Activated CD4-positive, alpha-beta memory T cell treated with anti-CD3 and anti-CD28 coated beads for 36 hours (primary cell): ENCODE measurements around the gene PPFIBP1. TPM values are rescaled to one million over a fixed set of nuclear protein-coding genes. Genes with fewer than 3 reads are reported as not detected.
A peak's percentile ranks its signal among the peaks of the same experiment; 100 is the strongest.
"Not testable (repeated sequence)": the region's sequence is repeated elsewhere in the genome, so short reads cannot be mapped to it uniquely, and the experiment has no call there.

Experiments
- CTCF ChIA-PET: fragments of 350-600 bp; sonication (Branson Sonifier 250); formaldehyde crosslinking; loops from one replicate; lab custom pipeline; 2021; ENCODE audit warnings: antibody characterized with exemption, inconsistent platforms; lab: Charles Lee
- POLR2A ChIA-PET: fragments of 350-600 bp; sonication (Branson Sonifier 250); formaldehyde crosslinking; loops from one replicate; lab custom pipeline; 2021; ENCODE audit warnings: antibody characterized with exemption; lab: Charles Lee
- DNase-seq: peaks from one replicate; pipeline ENCODE4 v3.0.0-alpha.2; 2020
- H3K27ac Mint-ChIP-seq: one replicate; pipeline ENCODE4 v1.8.0; 2021; ENCODE audit warnings: mixed read lengths
- H3K27me3 Mint-ChIP-seq: one replicate; pipeline ENCODE4 v1.8.0; 2021; ENCODE audit warnings: mixed read lengths
- H3K36me3 Mint-ChIP-seq: one replicate; pipeline ENCODE4 v1.8.0; 2021; ENCODE audit warnings: mixed read lengths
- H3K4me1 Mint-ChIP-seq: one replicate; pipeline ENCODE4 v1.8.0; 2021; ENCODE audit warnings: low read depth, mixed read lengths
- H3K4me3 Mint-ChIP-seq: one replicate; pipeline ENCODE4 v1.8.0; 2021; ENCODE audit warnings: mild to moderate bottlenecking, mixed read lengths
- H3K9me3 Mint-ChIP-seq: one replicate; pipeline ENCODE4 v1.8.0; 2021; ENCODE audit warnings: mixed read lengths
- intact Hi-C: fragments of 100-400 bp; cut with micrococcal nuclease; formaldehyde crosslinking; loops from one replicate; pipeline ENCODE4 v1.15.1; 2023
- total RNA-seq, 2 experiments: library from RNA; stranded (reverse); gene quantifications; one replicate each; pipeline ENCODE4 v1.2.3, GENCODE V29; 2021

PPFIBP1 gene
- total RNA-seq, 2 experiments from 2014 or later = 14.1 to 14.9 TPM

DNA sequence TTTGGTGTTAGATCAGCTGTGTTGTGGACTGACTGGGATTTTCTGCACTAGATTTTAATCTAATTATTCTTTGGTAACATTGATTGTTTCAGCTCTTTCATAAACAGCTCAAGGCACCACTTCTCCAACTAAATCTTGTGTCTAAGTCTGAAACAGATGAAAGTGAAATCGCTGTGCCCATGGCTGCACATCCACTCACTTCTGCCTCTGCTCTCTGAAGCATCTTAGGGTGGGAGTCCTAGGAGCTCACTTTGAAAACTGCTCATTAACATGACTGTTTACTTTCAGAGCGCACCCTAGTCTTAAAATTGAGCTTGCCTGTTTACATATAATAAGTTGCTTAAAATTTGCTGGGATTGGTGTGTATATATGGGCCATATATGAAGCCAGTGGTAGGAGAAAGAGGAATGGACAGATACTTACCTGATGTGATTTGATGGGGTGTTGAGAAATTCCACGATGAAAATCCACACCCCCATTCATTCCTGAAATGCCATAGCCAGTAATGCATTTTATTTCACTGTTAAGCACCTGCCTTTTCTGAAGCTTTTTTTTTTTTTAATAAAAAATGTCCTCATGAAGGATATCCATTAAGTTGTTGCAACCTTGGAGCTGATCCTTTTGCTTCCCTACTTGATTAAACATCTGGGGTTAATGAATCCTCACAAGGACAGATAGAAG, 52.8 kb downstream of the PPFIBP1 start:
- CTCF ChIA-PET = no interaction called here
- no peaks in the 10 kb centered on the region for H3K4me1 Mint-ChIP-seq
- intact Hi-C loops = no loop called here
- no peaks in the 10 kb centered on the region for H3K9me3 Mint-ChIP-seq
- no peak overlapping the region for H3K4me3 Mint-ChIP-seq
- no peak overlapping the region for H3K27ac Mint-ChIP-seq
- DNase-seq = no peak
- POLR2A ChIA-PET = no interaction called here
- H3K27me3 Mint-ChIP-seq = no peaks in the 10 kb centered on the region
- no peaks in the 10 kb centered on the region for H3K36me3 Mint-ChIP-seq

DNA sequence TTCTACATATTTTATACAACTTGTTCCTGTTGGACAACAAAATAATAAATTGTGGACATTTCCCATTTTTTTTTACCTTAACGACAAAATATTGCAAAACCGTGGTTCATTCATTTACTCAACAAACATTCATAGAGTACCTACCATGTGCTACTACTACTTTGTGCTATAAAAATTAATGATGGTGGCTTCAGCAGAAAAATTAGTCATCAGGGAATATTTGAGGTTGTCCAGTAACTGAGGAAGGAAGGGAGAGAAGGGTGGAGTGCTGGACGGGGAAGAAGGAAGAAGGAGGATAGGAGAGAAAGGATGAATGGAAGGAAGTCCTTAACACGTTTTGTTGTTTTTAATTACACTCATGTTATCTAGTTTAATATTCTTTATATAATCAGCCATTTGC, 53.7 kb downstream of the PPFIBP1 start:
- Mint-ChIP-seq H3K27ac (no peak overlapping the region), H3K27me3 (no peaks in the 10 kb centered on the region), H3K9me3 (no peaks in the 10 kb centered on the region), H3K36me3 (no peaks in the 10 kb centered on the region), H3K4me3 (no peak overlapping the region), H3K4me1 (no peaks in the 10 kb centered on the region)
- CTCF ChIA-PET = no interaction called here
- POLR2A ChIA-PET = no interaction called here
- intact Hi-C loops = no loop called here
- no peak for DNase-seq

DNA sequence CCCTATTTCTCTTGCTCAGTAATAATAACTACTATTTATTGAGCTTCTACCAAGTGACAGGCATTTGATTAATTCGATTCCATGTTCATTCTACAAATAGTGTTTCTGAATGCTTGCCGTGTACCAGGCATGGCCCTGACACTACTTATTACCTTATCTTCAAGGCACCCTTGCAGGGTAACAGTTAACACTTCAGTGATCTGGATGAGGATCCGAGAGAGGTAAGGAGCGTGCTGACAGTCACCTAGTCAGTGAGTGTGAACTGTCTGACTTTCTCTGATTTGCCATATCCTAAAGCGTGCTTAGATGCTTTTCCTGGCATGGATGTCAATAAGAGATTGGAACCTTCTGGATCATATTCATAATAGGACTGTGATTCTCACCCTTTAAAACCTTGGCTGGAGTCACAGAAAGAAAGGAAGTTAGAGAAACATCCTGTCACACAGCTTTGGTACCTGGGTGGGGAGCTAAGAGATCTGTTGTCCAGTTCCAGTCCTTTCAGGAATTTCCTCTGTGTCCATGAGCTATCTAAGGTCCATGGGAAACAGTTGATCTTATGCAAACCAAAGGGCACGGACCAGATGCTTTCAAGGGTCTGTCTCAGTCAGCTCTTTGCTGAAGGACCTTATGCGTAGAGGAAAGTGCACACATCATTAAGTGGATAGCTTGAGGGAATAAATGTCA, 54.8 kb downstream of the PPFIBP1 start:
- POLR2A ChIA-PET = interaction anchor here (0.8 kb wide), 1 partner anchor 55 kb away, joined by 3 read pairs; the partner anchor contains the start of gene PPFIBP1
- intact Hi-C loops = no loop called here
- no peaks in the 10 kb centered on the region for H3K9me3 Mint-ChIP-seq
- CTCF ChIA-PET = no interaction called here
- H3K27me3 Mint-ChIP-seq = no peaks in the 10 kb centered on the region
- no peak overlapping the region for H3K4me3 Mint-ChIP-seq
- no peaks in the 10 kb centered on the region for H3K4me1 Mint-ChIP-seq
- H3K36me3 Mint-ChIP-seq = no peaks in the 10 kb centered on the region
- H3K27ac Mint-ChIP-seq = no peak overlapping the region
- DNase-seq = no peak

DNA sequence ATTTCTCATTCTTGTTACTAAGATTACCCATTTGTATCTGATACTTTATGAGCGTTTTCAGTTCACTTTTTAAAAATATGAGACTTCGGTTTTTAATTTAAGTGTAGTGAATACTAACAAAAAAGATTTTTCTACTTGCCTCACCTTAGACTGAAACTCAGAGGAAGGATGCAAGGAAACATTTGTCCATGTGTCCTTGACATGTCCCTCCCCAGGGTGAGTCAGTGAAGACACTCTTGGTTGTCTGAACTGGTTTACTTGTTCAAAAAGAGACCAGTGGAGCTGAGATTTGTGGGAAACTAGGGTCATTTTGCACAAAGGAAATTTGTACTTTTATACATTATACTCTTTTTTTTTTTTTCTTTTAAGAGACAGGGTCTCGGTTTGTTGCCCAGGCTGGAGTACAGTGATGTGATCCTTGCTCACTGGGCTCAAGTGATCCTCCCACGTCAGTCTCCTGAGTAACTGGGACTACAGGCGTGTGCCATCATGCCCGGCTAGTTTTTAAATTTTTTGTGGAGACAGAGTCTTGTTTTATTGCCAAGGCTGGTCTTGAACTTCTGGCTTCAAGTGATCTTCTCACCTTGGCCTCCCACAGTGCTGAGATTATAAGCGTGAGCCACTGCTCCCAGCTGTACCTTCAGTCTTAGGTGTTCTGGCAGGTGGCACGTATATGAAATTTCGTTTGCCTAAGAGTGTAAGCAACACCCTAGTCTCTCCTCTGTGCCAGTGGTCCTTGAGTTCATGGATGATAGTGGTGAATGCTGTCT, 56.7 kb downstream of the PPFIBP1 start:
- H3K36me3 Mint-ChIP-seq = no peaks in the 10 kb centered on the region
- intact Hi-C loops = no loop called here
- H3K27ac Mint-ChIP-seq = no peak overlapping the region
- H3K4me3 Mint-ChIP-seq = no peak overlapping the region
- ChIA-PET POLR2A (no interaction called here), CTCF (no interaction called here)
- H3K9me3 Mint-ChIP-seq = no peaks in the 10 kb centered on the region
- no peak for DNase-seq
- H3K4me1 Mint-ChIP-seq = no peaks in the 10 kb centered on the region
- no peaks in the 10 kb centered on the region for H3K27me3 Mint-ChIP-seq

DNA sequence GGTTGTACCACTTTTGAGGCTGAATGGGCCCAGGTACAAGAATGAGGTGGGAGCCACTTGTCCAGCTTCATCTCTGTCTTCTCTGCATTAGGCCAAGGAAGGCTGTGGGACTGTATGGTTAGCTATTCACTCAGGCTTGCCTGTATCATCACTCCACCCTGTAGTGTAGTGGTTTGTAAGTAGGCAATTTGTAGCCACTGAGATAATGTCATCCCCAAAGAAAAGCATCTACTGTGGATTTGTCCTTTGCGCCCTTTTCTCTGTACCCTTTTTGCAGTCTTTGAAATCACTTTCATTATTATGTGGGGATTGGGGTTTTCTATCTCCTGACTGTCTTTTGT, 57.3 kb downstream of the PPFIBP1 start:
- H3K4me1 Mint-ChIP-seq, H3K27me3 Mint-ChIP-seq, H3K36me3 Mint-ChIP-seq, H3K4me3 Mint-ChIP-seq, H3K27ac Mint-ChIP-seq, CTCF ChIA-PET, POLR2A ChIA-PET, DNase-seq, intact Hi-C loops, H3K9me3 Mint-ChIP-seq: not testable (repeated sequence)

DNA sequence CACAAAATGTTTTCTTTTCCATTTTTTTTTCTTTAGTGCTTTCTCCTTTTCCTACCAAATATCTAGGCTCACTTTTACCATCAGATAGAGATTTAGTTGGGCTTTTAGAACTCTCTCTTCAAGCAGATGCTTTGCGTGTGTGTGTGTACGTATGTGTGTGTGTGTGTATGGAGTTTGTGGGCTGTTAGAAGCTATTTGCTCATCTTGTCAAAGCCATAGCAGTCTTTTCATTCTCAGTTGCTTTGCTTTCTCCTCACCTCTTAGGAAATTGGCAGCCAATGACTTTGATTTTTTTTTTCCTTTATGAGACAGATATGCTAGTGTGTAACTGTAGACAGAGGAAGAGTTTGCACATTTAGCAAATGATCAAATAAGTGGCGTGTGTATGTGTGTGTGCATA, 57.8 kb downstream of the PPFIBP1 start:
- H3K9me3 Mint-ChIP-seq, DNase-seq, H3K4me3 Mint-ChIP-seq, H3K36me3 Mint-ChIP-seq, H3K27me3 Mint-ChIP-seq, H3K4me1 Mint-ChIP-seq, intact Hi-C loops, H3K27ac Mint-ChIP-seq, POLR2A ChIA-PET: not testable (repeated sequence)
- CTCF ChIA-PET = interaction anchor here (1.0 kb wide), 1 partner anchor 16 kb away, joined by 3 read pairs; no protein-coding TSS in a partner anchor

DNA sequence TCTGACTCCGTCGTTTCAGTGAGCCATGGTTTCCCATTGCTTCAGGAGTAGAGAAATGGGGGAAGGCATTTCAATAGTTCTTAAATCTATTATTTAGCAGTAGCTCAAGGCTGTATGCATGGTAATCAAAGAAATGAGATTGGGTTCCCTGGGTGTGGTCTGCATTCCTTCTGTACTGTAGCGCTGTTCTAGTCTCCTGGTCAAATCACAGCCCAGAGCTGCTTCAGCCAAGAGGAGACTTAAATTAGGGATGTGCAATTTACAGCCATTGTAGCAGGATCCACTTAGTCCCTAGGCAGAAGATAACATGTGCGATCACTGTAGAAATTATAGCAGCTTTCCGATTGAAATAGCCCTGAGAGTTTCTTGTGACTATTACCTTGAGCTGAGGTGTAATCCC, 58.4 kb downstream of the PPFIBP1 start:
- H3K27ac Mint-ChIP-seq, H3K4me3 Mint-ChIP-seq, POLR2A ChIA-PET, H3K27me3 Mint-ChIP-seq, H3K9me3 Mint-ChIP-seq, intact Hi-C loops, H3K36me3 Mint-ChIP-seq, DNase-seq, H3K4me1 Mint-ChIP-seq: not testable (repeated sequence)
- CTCF ChIA-PET = interaction anchor here (1.0 kb wide), 1 partner anchor 17 kb away, joined by 3 read pairs; no protein-coding TSS in a partner anchor

DNA sequence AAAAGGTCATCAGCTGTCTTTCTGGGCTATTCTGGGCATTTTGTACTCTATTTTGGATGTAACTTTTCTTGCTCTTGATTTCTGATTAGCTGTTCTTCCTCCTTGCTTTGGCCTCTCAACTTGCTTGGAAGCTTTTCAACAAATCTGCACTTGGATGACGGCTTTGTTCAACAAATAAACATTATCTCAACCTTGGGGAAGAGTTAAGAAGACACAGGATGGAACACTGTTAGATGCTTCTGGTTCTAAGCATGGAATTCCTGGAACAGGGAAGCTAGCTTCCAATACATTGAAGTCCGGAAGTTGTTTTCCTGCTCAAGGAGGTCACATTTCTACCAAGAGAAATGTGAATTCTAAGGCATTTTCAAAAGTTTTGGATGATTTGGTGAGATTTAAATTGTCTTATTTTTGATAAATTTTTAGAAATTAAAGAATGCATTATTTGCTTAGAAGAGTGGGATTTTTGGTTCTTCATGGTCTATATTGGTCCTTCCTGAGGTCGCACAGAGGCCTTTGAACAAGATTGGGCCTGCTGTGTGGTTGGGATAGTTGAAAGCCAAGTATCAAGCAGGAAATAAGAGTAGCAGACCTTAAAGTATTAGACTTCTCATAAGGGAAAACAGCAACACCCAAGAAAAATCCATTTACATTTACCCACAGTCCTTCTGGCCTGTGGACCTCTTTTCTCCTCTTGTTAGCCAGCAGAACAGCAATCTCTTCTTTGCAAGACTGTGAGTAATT, 59.2 kb downstream of the PPFIBP1 start:
- H3K4me1 Mint-ChIP-seq = peaks cover 7% of the 10 kb centered on the region
- ChIA-PET CTCF (no interaction called here), POLR2A (no interaction called here)
- DNase-seq = no peak
- H3K27ac Mint-ChIP-seq = no peak overlapping the region
- intact Hi-C loops = no loop called here
- no peaks in the 10 kb centered on the region for H3K9me3 Mint-ChIP-seq
- no peaks in the 10 kb centered on the region for H3K36me3 Mint-ChIP-seq
- no peak overlapping the region for H3K4me3 Mint-ChIP-seq
- H3K27me3 Mint-ChIP-seq = no peaks in the 10 kb centered on the region

DNA sequence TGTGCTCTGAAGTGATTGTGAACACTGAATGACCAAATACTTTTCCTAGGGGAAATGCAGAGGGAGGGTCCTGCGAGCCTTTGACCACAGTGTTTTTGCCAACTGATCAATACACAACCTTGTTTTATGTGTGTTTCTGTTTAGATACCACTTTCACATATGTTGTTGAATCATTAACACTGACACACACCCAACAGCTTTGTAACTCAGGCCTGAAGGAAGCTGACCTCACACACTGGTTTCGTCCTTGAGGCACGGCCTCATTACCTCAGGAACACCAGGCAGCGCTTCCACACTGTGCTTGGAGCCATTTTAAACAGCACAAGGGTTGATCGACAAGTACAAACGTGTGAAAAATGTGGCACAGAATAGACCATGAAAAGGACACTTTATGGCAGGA, 60.0 kb downstream of the PPFIBP1 start:
- H3K4me1 Mint-ChIP-seq = peaks cover 14% of the 10 kb centered on the region
- no peak overlapping the region for H3K27ac Mint-ChIP-seq
- DNase-seq = no peak
- H3K9me3 Mint-ChIP-seq = no peaks in the 10 kb centered on the region
- intact Hi-C loops = no loop called here
- POLR2A ChIA-PET = no interaction called here
- no peaks in the 10 kb centered on the region for H3K27me3 Mint-ChIP-seq
- H3K4me3 Mint-ChIP-seq = no peak overlapping the region
- CTCF ChIA-PET = no interaction called here
- no peaks in the 10 kb centered on the region for H3K36me3 Mint-ChIP-seq

DNA sequence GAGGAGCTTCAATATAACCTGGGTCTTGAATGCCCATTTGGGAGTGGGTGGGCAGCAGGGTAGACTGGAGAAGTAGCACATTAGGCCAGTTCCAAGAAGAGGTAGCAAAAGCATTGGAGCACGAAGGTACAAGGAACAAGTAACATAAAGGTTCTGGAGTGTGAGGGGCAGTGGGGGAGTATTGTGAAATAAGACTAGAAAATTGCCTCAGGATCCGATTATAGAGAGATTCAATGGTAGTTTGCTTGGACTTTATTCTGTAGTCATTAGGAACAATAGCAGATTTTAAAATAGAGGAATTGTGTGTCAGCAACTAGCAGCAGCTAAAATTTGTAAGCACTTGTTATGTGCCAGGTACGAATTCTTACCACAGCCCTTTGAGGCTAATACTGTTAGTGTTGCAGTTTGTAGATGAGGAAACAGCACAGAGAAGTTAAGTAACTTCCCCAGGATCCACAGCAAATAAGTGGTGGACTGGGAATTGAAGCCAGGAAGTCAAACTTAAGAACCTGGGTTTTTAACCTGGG, 61.8 kb downstream of the PPFIBP1 start:
- intact Hi-C loops = no loop called here
- ChIA-PET POLR2A (no interaction called here), CTCF (interaction anchor here (1.0 kb wide), 1 partner anchor 151 kb away, joined by 4 read pairs; no protein-coding TSS in a partner anchor)
- no peak overlapping the region for H3K27ac Mint-ChIP-seq
- H3K36me3 Mint-ChIP-seq = no peaks in the 10 kb centered on the region
- no peaks in the 10 kb centered on the region for H3K27me3 Mint-ChIP-seq
- DNase-seq = no peak
- H3K4me1 Mint-ChIP-seq = peaks cover 14% of the 10 kb centered on the region
- H3K4me3 Mint-ChIP-seq = no peak overlapping the region
- H3K9me3 Mint-ChIP-seq = no peaks in the 10 kb centered on the region

DNA sequence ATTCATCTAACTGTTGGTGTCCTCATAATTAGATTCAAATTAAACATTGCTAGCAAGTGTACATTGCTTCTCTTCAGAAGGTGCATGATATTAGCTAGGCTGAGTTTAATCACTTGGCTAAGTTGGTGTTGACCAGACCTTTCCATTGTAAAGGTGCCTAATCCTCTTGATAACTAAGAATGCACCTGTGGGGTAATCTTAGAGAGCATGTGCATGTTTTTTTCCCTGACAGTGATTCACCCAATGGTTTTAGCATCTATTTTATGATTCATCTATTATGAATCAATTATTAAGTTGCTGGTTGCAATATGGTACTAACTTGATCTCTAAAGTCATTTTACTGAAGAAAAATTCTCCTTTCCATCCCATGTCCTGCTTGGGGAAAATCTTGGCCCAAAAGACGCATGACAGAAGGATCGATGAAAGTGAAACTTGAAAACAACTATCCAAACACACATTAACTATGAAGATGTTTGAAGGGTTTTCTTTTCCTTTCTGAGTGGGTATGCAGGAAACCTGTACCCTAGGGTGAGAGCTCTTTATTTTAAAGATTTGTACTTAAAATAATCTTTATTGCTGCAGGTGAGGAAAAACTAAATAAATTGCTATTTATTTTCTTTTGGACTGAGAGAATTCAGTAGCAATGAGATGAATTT, 64.2 kb downstream of the PPFIBP1 start:
- POLR2A ChIA-PET, H3K27ac Mint-ChIP-seq, H3K9me3 Mint-ChIP-seq, H3K36me3 Mint-ChIP-seq, CTCF ChIA-PET, DNase-seq, H3K27me3 Mint-ChIP-seq, intact Hi-C loops: not testable (repeated sequence)
- Mint-ChIP-seq H3K4me1 (peaks cover 14% of the 10 kb centered on the region), H3K4me3 (peak overlapping the region; percentile 40)
